ENCODE measurements around the gene MT1A.

The MT1A gene

GRCh38 chr16:56681939-56682702 lies 43.7 kb downstream of the MT1A start, which contains the start of gene MT1X:
TSS of gene MT1X (plus strand) at chr16:56682470. CDS start at chr16:56682541, 71 bp downstream.
- DNase-seq, result peak; percentile 72

GRCh38 chr16:56682703-56683397 lies 44.4 kb downstream of the MT1A start:
- DNase-seq, result no peak

DNA sequence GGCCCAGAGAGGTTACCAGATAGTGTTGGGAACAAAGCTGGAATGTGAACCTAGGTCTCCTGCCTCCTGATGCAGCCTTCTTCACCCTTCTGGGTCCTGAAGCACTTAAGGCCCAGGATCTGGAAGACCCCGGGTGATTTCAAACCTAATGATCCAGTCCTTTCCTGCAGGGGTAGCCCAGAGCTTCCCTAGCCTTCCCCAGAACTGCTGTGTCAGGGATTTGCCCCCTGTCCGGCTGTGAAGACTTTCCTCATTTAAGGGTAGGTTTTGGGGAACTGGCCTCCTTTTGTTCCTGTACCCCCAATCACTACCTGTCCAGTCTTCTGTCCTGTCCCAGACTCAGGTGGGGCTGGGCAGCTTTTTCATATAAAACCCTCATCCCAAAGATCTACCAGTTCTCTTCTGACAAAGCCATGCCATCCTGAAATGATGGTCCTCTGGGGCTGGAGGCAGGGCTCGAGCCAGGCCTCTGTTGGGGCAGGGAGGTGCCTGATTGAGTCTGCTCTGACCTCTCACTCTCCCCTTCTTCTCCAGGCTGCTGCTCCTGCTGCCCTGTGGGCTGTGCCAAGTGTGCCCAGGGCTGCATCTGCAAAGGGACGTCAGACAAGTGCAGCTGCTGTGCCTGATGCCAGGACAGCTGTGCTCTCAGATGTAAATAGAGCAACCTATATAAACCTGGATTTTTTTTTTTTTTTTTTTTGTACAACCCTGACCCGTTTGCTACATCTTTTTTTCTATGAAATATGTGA lies 45.1 kb downstream of the MT1A start:
- DNase-seq, result no peak

- no peak for DNase-seq
Observed at GRCh38 chr16:56684256-56684925, 45.9 kb downstream of the MT1A start.

DNA sequence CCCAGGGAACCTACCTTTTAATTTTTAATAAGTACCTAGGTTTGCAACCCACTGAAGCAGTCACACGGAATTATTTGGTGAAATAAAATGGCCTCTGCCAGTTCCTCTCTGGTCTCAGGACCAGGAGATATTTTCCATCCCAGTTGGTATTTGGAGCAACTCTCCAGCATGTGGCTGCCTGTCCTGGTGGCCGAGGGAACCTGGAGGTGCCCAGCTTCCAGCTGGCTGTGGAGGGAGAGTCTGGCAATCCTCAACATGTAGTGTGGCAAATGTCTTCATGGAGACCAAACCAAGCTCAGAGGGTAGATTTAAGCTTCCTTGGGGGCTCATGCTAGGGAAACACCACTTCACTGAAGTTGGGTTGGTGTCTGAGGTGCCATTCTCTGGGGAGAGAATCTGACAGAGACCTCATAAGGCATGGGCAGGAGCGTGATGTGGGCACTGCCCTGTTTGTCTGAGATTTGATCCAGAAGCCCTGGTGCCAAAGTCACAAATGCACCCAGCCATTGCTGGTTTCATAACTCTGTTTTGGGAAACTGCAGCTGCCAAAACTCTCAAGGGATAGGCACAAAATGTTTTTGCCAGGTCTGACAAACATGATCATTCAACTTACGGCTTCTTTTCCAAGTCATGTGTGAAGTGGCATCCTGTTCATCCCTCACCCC lies 46.6 kb downstream of the MT1A start:
- DNase-seq, result no peak

- DNase-seq, result no peak
Observed at GRCh38 chr16:56686758-56687157, 48.3 kb downstream of the MT1A start.

DNA sequence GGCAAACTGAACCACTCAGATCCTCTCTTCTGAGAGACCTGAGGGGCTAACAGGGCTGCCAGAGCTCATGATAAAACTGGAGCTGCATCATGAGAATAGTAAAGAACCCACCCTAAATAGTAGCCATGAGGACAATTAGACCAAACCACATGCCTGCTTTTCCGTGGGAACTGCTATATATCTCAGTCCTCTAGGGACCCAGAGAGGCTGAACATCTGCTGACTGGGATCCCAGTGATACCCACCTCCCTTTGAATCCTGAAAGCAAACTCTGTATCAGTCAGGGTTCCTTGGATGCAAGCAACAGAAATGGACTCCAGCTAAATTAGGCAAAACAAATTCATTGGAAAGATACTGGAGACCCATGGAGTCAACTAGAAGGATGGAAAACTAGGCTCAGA lies 50.3 kb downstream of the MT1A start:
- no peak for DNase-seq

GRCh38 chr16:56689171-56689570 lies 50.7 kb downstream of the MT1A start:
- DNase-seq, result no peak
